Hypothalamus (tissue), 51 donors: ENCODE measurements around the gene IFNA6.

Experiments
- DNase-seq, 51 donors: peaks; one replicate each; lab custom pipeline; 2025; lab: John Stamatoyannopoulos, UW

IFNA6 gene

GRCh38 chr9:21331676-21332402 is 18.8 kb downstream of the IFNA6 start:
- no peak for DNase-seq

GRCh38 chr9:21326526-21327139 is 24.1 kb downstream of the IFNA6 start:
- no peak for DNase-seq

GRCh38 chr9:21324047-21324446 is 26.6 kb downstream of the IFNA6 start:
- DNase-seq, result no peak

GRCh38 chr9:21322911-21323461 is 27.7 kb downstream of the IFNA6 start:
- no peak for DNase-seq

- no peak for DNase-seq
Observed at GRCh38 chr9:21320465-21320864, 30.2 kb downstream of the IFNA6 start.

- peak in 14 of 51 donors; percentile 2 to 33 (median 18) for DNase-seq
Observed at GRCh38 chr9:21317956-21318923, 32.4 kb downstream of the IFNA6 start.

- DNase-seq, result no peak
Observed at GRCh38 chr9:21316860-21317259, 33.8 kb downstream of the IFNA6 start.

GRCh38 chr9:21316032-21316842 is 34.5 kb downstream of the IFNA6 start:
- no peak for DNase-seq

GRCh38 chr9:21314152-21314551 is 36.5 kb downstream of the IFNA6 start:
- DNase-seq, result no peak

GRCh38 chr9:21311889-21312288 is 38.8 kb downstream of the IFNA6 start:
- peak in 4 of 51 donors; percentile 2 to 14 (median 6) for DNase-seq

GRCh38 chr9:21305213-21305612 is 45.5 kb downstream of the IFNA6 start, which contains the start of gene IFNA5:
IFNA5 (minus strand) TSS chr9:21305313; CDS start chr9:21305256, 57 bp downstream.
- DNase-seq, result no peak
